Sciatic nerve (tissue), 2 donors: ENCODE measurements around the gene PROM1. TPM values are rescaled to one million over a fixed set of nuclear protein-coding genes. Genes with fewer than 3 reads are reported as not detected.

ENCODE experiments used
- ATAC-seq: fragments of 200-7000 bp; cut with Tn5 transposase; one replicate; pipeline ENCODE4 v1.9.1; 2020; ENCODE audit warnings: mild to moderate bottlenecking, moderate library complexity
- DNase-seq: peaks from one replicate; pipeline ENCODE4 v3.0.0-alpha.2; 2020; ENCODE audit warnings: low spot score
- intact Hi-C: fragments of 100-400 bp; cut with DNase I; formaldehyde crosslinking; loops from one replicate; pipeline ENCODE4 v1.14.2; 2022
- total RNA-seq: library from RNA; stranded (reverse); fragmentation: NEBNext Ultra II Directional; extraction: Animal tissue kit (Norgen Biotek cat#: 25700); gene quantifications from one replicate; pipeline ENCODE4 v1.2.1, GENCODE V29; 2021
- donor health status: DM: no; HTN: no; CAD: no.
- donor health status: DM: no; HTN: no; CAD: no.

PROM1 gene
- total RNA-seq, 1 donor from 2014 or later: 0.40 TPM

- DNase-seq (no peak), ATAC-seq (no peak)
- intact Hi-C loops: no loop called here
Observed at GRCh38 chr4:16034010-16034748, 49.6 kb downstream of the PROM1 start.

GRCh38 chr4:16032396-16032770 lies 51.4 kb downstream of the PROM1 start:
- intact Hi-C loops: no loop called here
- no peak for ATAC-seq

GRCh38 chr4:16031546-16032395 lies 52.1 kb downstream of the PROM1 start:
- intact Hi-C loops: no loop called here
- no peak for ATAC-seq
- no peak for DNase-seq

More at GRCh38 chr4:16032396-16032770, 51.4 kb downstream of the PROM1 start:
- DNase-seq: no peak

GRCh38 chr4:16029886-16030285 lies 53.9 kb downstream of the PROM1 start:
- intact Hi-C loops: loop anchor here (10.0 kb wide), 1 partner anchor 235 kb away; no protein-coding TSS in a partner anchor

DNA sequence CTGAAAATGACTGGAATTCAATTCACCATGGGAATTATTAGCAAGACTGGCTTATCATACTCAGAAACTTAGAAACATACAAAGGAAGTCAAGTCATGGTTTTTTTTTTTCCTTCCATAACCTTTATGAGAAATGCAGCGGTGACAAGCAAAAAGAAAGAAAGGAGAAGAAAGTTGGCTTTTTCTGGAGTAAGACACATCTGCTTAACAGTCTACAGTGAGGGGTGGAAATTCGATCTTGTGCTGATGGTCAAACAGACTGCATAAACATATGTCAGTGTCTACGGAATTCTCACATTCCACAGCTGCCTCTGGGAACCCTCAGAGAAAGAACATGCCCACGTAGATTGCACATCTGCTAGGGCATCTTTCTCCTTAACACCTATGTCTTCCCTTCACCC lies 54.6 kb downstream of the PROM1 start:
- intact Hi-C loops: loop anchor here (10.0 kb wide), 1 partner anchor 236 kb away; no protein-coding TSS in a partner anchor
- no peak for ATAC-seq
- no peak for DNase-seq

More at GRCh38 chr4:16029886-16030285, 53.9 kb downstream of the PROM1 start:
- DNase-seq (no peak), ATAC-seq (no peak)

- intact Hi-C loops: loop anchor here (10.0 kb wide), 1 partner anchor 237 kb away; no protein-coding TSS in a partner anchor
- no peak for DNase-seq
- no peak for ATAC-seq
Observed at GRCh38 chr4:16027626-16028025, 56.2 kb downstream of the PROM1 start.

GRCh38 chr4:16027114-16027513 lies 56.7 kb downstream of the PROM1 start:
- DNase-seq (no peak), ATAC-seq (no peak)
- intact Hi-C loops: loop anchor here (10.0 kb wide), 1 partner anchor 238 kb away; no protein-coding TSS in a partner anchor

- ATAC-seq (no peak), DNase-seq (no peak)
- intact Hi-C loops: loop anchor here (10.0 kb wide), 1 partner anchor 239 kb away; no protein-coding TSS in a partner anchor
Observed at GRCh38 chr4:16026160-16026761, 57.6 kb downstream of the PROM1 start.

GRCh38 chr4:16025268-16025667 lies 58.6 kb downstream of the PROM1 start:
- ATAC-seq: no peak
- no peak for DNase-seq

DNA sequence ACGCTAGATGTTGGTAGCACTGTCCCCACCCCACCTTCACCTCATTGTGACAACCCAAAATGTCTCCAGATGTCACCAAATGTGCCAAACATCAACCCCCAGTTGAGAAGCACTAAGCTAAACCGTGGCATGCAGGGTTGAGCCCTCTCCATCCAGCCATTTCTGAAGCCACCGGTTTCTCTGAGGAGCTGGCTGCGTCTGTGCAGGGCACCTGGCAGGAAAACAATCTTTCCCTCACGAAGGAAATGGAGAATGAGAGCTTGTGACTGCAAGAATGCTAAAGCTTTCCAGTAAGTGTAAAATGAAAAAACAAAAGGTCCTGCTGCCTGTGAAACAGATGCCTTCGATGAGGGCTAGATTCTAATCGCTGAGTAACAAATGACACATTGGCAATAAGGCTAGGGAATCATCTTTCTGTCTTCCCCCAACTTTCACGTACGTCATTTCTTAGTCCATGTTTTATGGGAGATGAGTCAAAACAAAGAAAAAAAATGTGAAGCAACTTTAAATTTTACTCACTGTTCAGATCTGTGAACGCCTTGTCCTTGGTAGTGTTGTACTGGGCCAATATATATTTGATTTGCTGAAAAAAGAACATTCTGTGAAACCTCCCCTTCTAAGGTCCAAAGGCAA lies 59.9 kb downstream of the PROM1 start:
- no peak for DNase-seq
- intact Hi-C loops: loop anchor here (10.0 kb wide), 1 partner anchor 241 kb away; no protein-coding TSS in a partner anchor
- no peak for ATAC-seq

More at GRCh38 chr4:16025268-16025667, 58.6 kb downstream of the PROM1 start:
- intact Hi-C loops: loop anchor here (10.0 kb wide), 1 partner anchor 240 kb away; no protein-coding TSS in a partner anchor

GRCh38 chr4:16021804-16022560 lies 61.8 kb downstream of the PROM1 start:
- intact Hi-C loops: loop anchor here (10.0 kb wide), 1 partner anchor 243 kb away; no protein-coding TSS in a partner anchor
- DNase-seq (no peak), ATAC-seq (peak; percentile 80)

GRCh38 chr4:16019649-16020048 lies 64.2 kb downstream of the PROM1 start:
- intact Hi-C loops: loop anchor here (10.0 kb wide), 1 partner anchor 245 kb away; no protein-coding TSS in a partner anchor
- ATAC-seq (no peak), DNase-seq (no peak)

DNA sequence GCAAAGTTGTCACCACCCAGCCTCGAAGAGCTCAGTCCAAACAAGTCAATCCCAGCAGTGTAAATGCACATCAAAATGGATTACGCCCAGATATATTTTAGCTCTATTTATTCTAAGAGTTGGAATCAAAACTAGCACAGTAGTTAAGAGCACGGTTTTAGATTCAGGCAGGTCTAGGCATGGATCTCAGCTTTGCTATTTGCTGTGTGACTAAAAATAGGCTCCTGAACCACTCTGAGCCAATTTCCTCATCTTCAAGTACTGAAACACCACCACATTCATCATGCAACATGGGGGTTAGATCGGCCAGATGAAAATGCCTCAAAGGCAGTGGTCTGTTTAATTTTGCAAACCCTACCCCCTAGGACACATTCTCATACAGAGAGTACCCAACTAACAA lies 65.0 kb downstream of the PROM1 start:
- no peak for DNase-seq
- intact Hi-C loops: no loop called here
- no peak for ATAC-seq

- intact Hi-C loops: no loop called here
- ATAC-seq: no peak
Observed at GRCh38 chr4:16018061-16018676, 65.7 kb downstream of the PROM1 start.

DNA sequence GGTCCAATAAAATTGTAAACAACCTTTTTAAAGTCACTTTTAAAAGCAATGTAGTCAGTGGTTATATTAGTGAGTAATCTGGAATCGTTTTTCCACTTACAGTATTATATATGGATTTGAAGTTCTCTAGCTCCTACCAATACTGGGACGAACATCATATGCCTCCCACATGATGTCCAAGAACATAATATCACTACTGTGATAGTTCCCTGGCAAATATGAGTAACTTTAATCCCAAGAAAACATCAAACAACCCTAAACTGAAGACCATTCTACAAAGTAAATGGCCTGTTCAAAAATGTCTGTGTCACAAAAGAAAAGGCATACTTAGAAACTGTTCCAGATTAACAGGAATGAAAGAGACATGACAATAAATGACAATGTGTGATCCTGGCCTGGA lies 67.3 kb downstream of the PROM1 start:
- intact Hi-C loops: no loop called here
- no peak for DNase-seq
- no peak for ATAC-seq

More at GRCh38 chr4:16018061-16018676, 65.7 kb downstream of the PROM1 start:
- no peak for DNase-seq

- ATAC-seq: no peak
- intact Hi-C loops: no loop called here
- DNase-seq: no peak
Observed at GRCh38 chr4:16011173-16011572, 72.7 kb downstream of the PROM1 start.

GRCh38 chr4:16009153-16009552 lies 74.7 kb downstream of the PROM1 start:
- ATAC-seq: no peak
- DNase-seq: no peak
- intact Hi-C loops: no loop called here
